H1 (cell line): ENCODE results near the gene PIGT. TPM values are rescaled to one million over a fixed set of nuclear protein-coding genes. Genes with fewer than 3 reads are reported as not detected.

Experiments used
- CTCF ChIA-PET: fragments of 300-600 bp; sonication (Branson Sonifier 250); formaldehyde crosslinking; loops from one replicate; lab custom pipeline; 2021; ENCODE audit not compliant: partially characterized antibody; lab: Charles Lee
- POLR2A ChIA-PET: fragments of 300-600 bp; sonication (Branson Sonifier 250); formaldehyde crosslinking; loops from one replicate; lab custom pipeline; 2021; ENCODE audit warnings: inconsistent platforms; ENCODE audit not compliant: partially characterized antibody; lab: Charles Lee
- DNase-seq, 2 experiments: peaks; one replicate each; pipeline versions ENCODE4 v3.0.0 to v3.0.0-alpha.2; 2010 to 2022; ENCODE audit warnings: low spot score in 2 of 2, low read depth in 1 of 2, mixed read lengths in 1 of 2
- FAIRE-seq: peaks from 2 replicates; lab custom pipeline; 2011; peaks lifted over from hg19 to GRCh38; lab: Jason Lieb, UNC
- H2AFZ ChIP-seq: 2 replicates; pipeline ENCODE4 v1.8.1; 2012; ENCODE audit warnings: low read length, inconsistent platforms
- H2AK5ac ChIP-seq: 2 replicates; pipeline ENCODE4 v1.6.1; 2013; ENCODE audit warnings: low read depth, low read length
- H2BK120ac ChIP-seq: replicated peaks from 2 replicates; pipeline ENCODE3; 2013; ENCODE audit warnings: low read depth, low read length, inconsistent platforms
- H2BK12ac ChIP-seq: 2 replicates; pipeline ENCODE4 v1.6.1; 2013; ENCODE audit warnings: low read depth, low read length
- H2BK15ac ChIP-seq: 2 replicates; pipeline ENCODE4 v1.6.1; 2013; ENCODE audit warnings: low read length
- H2BK20ac ChIP-seq: 2 replicates; pipeline ENCODE4 v1.6.1; 2013; ENCODE audit warnings: low read length
- H2BK5ac ChIP-seq: 2 replicates; pipeline ENCODE4 v1.6.1; 2013; ENCODE audit warnings: low read depth, low read length
- H3K14ac ChIP-seq: 2 replicates; pipeline ENCODE4 v1.6.1; 2013; ENCODE audit warnings: inconsistent platforms; ENCODE audit not compliant: insufficient read length
- H3K18ac ChIP-seq: 2 replicates; pipeline ENCODE4 v1.6.1; 2013; ENCODE audit warnings: low read length; ENCODE audit errors: extremely low read depth
- H3K23ac ChIP-seq: 2 replicates; pipeline ENCODE4 v1.6.1; 2013; ENCODE audit warnings: inconsistent platforms; ENCODE audit not compliant: insufficient read length
- H3K23me2 ChIP-seq: 2 replicates; pipeline ENCODE4 v1.6.1; 2013; ENCODE audit warnings: low read depth, low read length
- H3K27ac ChIP-seq: 2 replicates; pipeline ENCODE4 v1.6.1; 2011; ENCODE audit warnings: low read depth, low read length, inconsistent platforms
- H3K27me3 ChIP-seq, 4 experiments: replicated peaks in 1 of 4; 1 replicate in 1 of 4; 2 replicates in 3 of 4; pipeline versions ENCODE4 v1.6.1 to v1.8.1; 2011 to 2013; ENCODE audit warnings: low read length in 3 of 4, mild to moderate bottlenecking in 3 of 4, inconsistent platforms in 2 of 4, mixed read lengths in 2 of 4, moderate library complexity in 1 of 4; ENCODE audit not compliant: control insufficient read depth in 3 of 4, insufficient read depth in 3 of 4; ENCODE audit errors: extremely low read depth in 1 of 4
- H3K36me3 ChIP-seq, 4 experiments: 2 replicates each; pipeline versions ENCODE4 v1.6.1 to v1.8.1; 2011 to 2013; ENCODE audit warnings: mild to moderate bottlenecking in 4 of 4, low read length in 3 of 4, moderate library complexity in 2 of 4, control low read depth in 1 of 4, inconsistent platforms in 1 of 4; ENCODE audit not compliant: insufficient read depth in 4 of 4, control insufficient read depth in 2 of 4
- H3K4ac ChIP-seq: replicated peaks from 2 replicates; pipeline ENCODE3; 2013; ENCODE audit warnings: low read length, low read depth, mixed read lengths, inconsistent platforms; ENCODE audit not compliant: insufficient read length
- H3K4me1 ChIP-seq, 4 experiments: replicated peaks in 1 of 4; 1 replicate in 1 of 4; 2 replicates in 3 of 4; pipeline versions ENCODE4 v1.6.1 to v1.8.1; 2011 to 2013; ENCODE audit warnings: low read length in 3 of 4, inconsistent platforms in 2 of 4, mixed read lengths in 1 of 4; ENCODE audit not compliant: insufficient read depth in 4 of 4, control insufficient read depth in 3 of 4
- H3K4me2 ChIP-seq, 2 experiments: 2 replicates each; pipeline versions ENCODE4 v1.6.1 to v1.8.1; 2011 to 2013; ENCODE audit warnings: low read depth in 2 of 2, low read length in 2 of 2, control low read depth in 1 of 2, inconsistent platforms in 1 of 2, mild to moderate bottlenecking in 1 of 2; ENCODE audit not compliant: insufficient read depth in 1 of 2
- H3K4me3 ChIP-seq, 4 experiments: fragments of 200-600, 300-600 bp in 1 of 4; sonication (generic), shearing (Covaris generic), sonication (Bioruptor Twin) in 1 of 4; 2 replicates each; pipeline versions ENCODE4 v1.5.1 to v1.8.1; 2011 to 2016; ENCODE audit warnings: low read length in 4 of 4, low read depth in 3 of 4, control low read depth in 2 of 4, inconsistent platforms in 2 of 4, mild to moderate bottlenecking in 2 of 4, mixed read lengths in 1 of 4, moderate library complexity in 1 of 4; ENCODE audit not compliant: insufficient read depth in 2 of 4; ENCODE audit errors: extremely low read depth in 1 of 4
- H3K56ac ChIP-seq: replicated peaks from 2 replicates; pipeline ENCODE3; 2013; ENCODE audit warnings: low read depth, mild to moderate bottlenecking, mixed read lengths, low read length, inconsistent platforms; ENCODE audit not compliant: insufficient read length
- H3K79me1 ChIP-seq: 2 replicates; pipeline ENCODE4 v1.6.1; 2013; ENCODE audit warnings: low read depth, low read length, control low read depth
- H3K79me2 ChIP-seq, 2 experiments: 2 replicates each; pipeline versions ENCODE4 v1.6.1 to v1.8.1; 2012 to 2013; ENCODE audit warnings: low read length in 2 of 2, mild to moderate bottlenecking in 2 of 2, inconsistent platforms in 1 of 2; ENCODE audit not compliant: insufficient read depth in 2 of 2, control insufficient read depth in 1 of 2
- H3K9ac ChIP-seq, 4 experiments: replicated peaks in 1 of 4; 1 replicate in 1 of 4; 2 replicates in 3 of 4; pipeline versions ENCODE4 v1.6.1 to v1.8.1; 2011 to 2013; ENCODE audit warnings: low read depth in 3 of 4, low read length in 3 of 4, control low read depth in 2 of 4, mild to moderate bottlenecking in 2 of 4, moderate library complexity in 2 of 4, inconsistent platforms in 1 of 4; ENCODE audit errors: extremely low read depth in 1 of 4
- H3K9me3 ChIP-seq, 2 experiments: 2 replicates each; pipeline versions ENCODE4 v1.6.1 to v1.8.1; 2012 to 2013; ENCODE audit warnings: mild to moderate bottlenecking in 2 of 2, moderate library complexity in 2 of 2, control low read depth in 1 of 2, inconsistent platforms in 1 of 2, low read depth in 1 of 2, low read length in 1 of 2, mixed read lengths in 1 of 2; ENCODE audit not compliant: insufficient read depth in 2 of 2
- H4K20me1 ChIP-seq, 2 experiments: replicated peaks in 1 of 2; 2 replicates each; pipeline versions ENCODE3 to v1.8.1; 2011 to 2013; ENCODE audit warnings: inconsistent platforms in 2 of 2, low read length in 2 of 2, mild to moderate bottlenecking in 1 of 2; ENCODE audit not compliant: insufficient read depth in 2 of 2, control insufficient read depth in 1 of 2
- H4K5ac ChIP-seq: 2 replicates; pipeline ENCODE4 v1.6.1; 2013; ENCODE audit warnings: low read length, low read depth, mixed read lengths, inconsistent platforms; ENCODE audit not compliant: insufficient read length
- H4K8ac ChIP-seq: 2 replicates; pipeline ENCODE4 v1.8.0; 2013; ENCODE audit warnings: mild to moderate bottlenecking, moderate library complexity, low read length, inconsistent platforms; ENCODE audit not compliant: insufficient read depth; ENCODE audit errors: extremely low read depth
- H4K91ac ChIP-seq: replicated peaks from 2 replicates; pipeline ENCODE3; 2013; ENCODE audit warnings: low read length, mixed read lengths, inconsistent platforms; ENCODE audit not compliant: insufficient read length
- CHD1 ChIP-seq: IDR thresholded peaks from 2 replicates; pipeline ENCODE4 v1.6.1; 2012; ENCODE audit warnings: low read depth, low read length, improper control_type of control experiment
- CREB1 ChIP-seq: IDR thresholded peaks from 2 replicates; pipeline ENCODE4 v1.6.1; 2012; ENCODE audit warnings: inconsistent platforms
- GABPA ChIP-seq: IDR thresholded peaks from 2 replicates; pipeline ENCODE4 v1.6.1; 2011; ENCODE audit warnings: mild to moderate bottlenecking, low read length, moderate library complexity, borderline replicate concordance; ENCODE audit not compliant: insufficient read depth
- GTF2F1 ChIP-seq: IDR thresholded peaks from 2 replicates; pipeline ENCODE4 v1.6.1; 2012; ENCODE audit warnings: low read depth, low read length, improper control_type of control experiment, borderline replicate concordance
- HDAC2 ChIP-seq, 2 experiments: fragments of 300-600 bp in 1 of 2; sonication (generic) in 1 of 2; IDR thresholded peaks; 2 replicates each; pipeline ENCODE4 v1.6.1; 2011 to 2012; ENCODE audit warnings: low read depth in 2 of 2, low read length in 2 of 2, mild to moderate bottlenecking in 2 of 2, moderate library complexity in 2 of 2, borderline replicate concordance in 1 of 2, inconsistent platforms in 1 of 2
- JUND ChIP-seq: IDR thresholded peaks from 2 replicates; pipeline ENCODE4 v1.6.1; 2011; ENCODE audit warnings: mild to moderate bottlenecking, improper control_type of control experiment, low read length
- KDM1A ChIP-seq: fragments of 200-600, 300-600 bp; sonication (generic); IDR thresholded peaks from 2 replicates; pipeline ENCODE4 v1.7.1; 2016; ENCODE audit warnings: mild to moderate bottlenecking, low read length, borderline replicate concordance
- NANOG ChIP-seq: IDR thresholded peaks from 2 replicates; pipeline ENCODE4 v1.6.1; 2011; ENCODE audit warnings: low read length, low read depth, mild to moderate bottlenecking, inconsistent platforms; ENCODE audit not compliant: insufficient read depth, poor library complexity, severe bottlenecking
- POLR2A ChIP-seq, 2 experiments: IDR thresholded peaks; 1 replicate in 1 of 2; 2 replicates in 1 of 2; pipeline ENCODE4 v1.6.1; 2011; ENCODE audit warnings: low read depth in 2 of 2, low read length in 2 of 2, mild to moderate bottlenecking in 2 of 2; ENCODE audit errors: control extremely low read depth in 1 of 2
- RAD21 ChIP-seq, 2 experiments: IDR thresholded peaks in 1 of 2; conservative IDR thresholded peaks in 1 of 2; 2 replicates each; pipeline ENCODE4 v1.6.1; 2011; ENCODE audit warnings: low read depth in 2 of 2, low read length in 2 of 2, improper control_type of control experiment in 1 of 2, inconsistent platforms in 1 of 2, mild to moderate bottlenecking in 1 of 2, moderate library complexity in 1 of 2
- SUZ12 ChIP-seq: fragments of 200-600 bp; sonication (generic); IDR thresholded peaks from 2 replicates; pipeline ENCODE4 v1.6.1; 2012; ENCODE audit warnings: mild to moderate bottlenecking, inconsistent platforms, low read length, moderate library complexity, mixed read lengths
- YY1 ChIP-seq: IDR thresholded peaks from 2 replicates; pipeline ENCODE4 v1.6.1; 2011; ENCODE audit warnings: low read depth, mild to moderate bottlenecking, low read length
- ZNF274 ChIP-seq: IDR thresholded peaks from 2 replicates; pipeline ENCODE4 v1.7.0; 2012; ENCODE audit warnings: low read length, borderline replicate concordance; ENCODE audit errors: extremely low read depth
- WGBS, 2 experiments: shearing (Covaris generic) in 1 of 2; methylation state at CpG; one replicate each; pipeline versions ENCODE4 v1.1.6 to v1.1.7; 2013 to 2015; ENCODE audit warnings: low lambda C conversion rate in 2 of 2, mixed read lengths in 2 of 2, inconsistent platforms in 1 of 2, low coverage in 1 of 2, missing lambda C conversion rate in 1 of 2; ENCODE audit not compliant: insufficient replicate concordance in 2 of 2, insufficient coverage in 1 of 2, insufficient read length in 1 of 2; ENCODE audit errors: extremely low coverage in 1 of 2, missing lambda C conversion rate in 1 of 2; 5-methylcytosine and 5-hydroxymethylcytosine counted together
- polyA plus RNA-seq, 7 experiments: library from polyadenylated mRNA; depleted of rRNA in 3 of 7; stranded (reverse) in 5 of 7; unstranded in 2 of 7; fragments of >200 nt in 5 of 7; fragments of 200-250 nt in 2 of 7; gene quantifications; 1 replicate in 5 of 7; 2 replicates in 1 of 7; 4 replicates in 1 of 7; pipeline versions ENCODE4 v1.2.1 to v1.2.3, GENCODE V29; 2011 to 2013; ENCODE audit warnings: missing spikeins in 2 of 7, mixed read lengths in 2 of 7
- total RNA-seq: library from RNA; stranded (reverse); fragmentation: NEBNext Ultra II Directional; extraction: Animal tissue kit (Norgen Biotek cat#: 25700); gene quantifications from 2 replicates; pipeline ENCODE4 v1.2.1, GENCODE V29; 2021
- TF ChIP-seq, protein P1 (sequence below): IDR thresholded peaks from 2 replicates; pipeline ENCODE4 v1.6.1; 2012; ENCODE audit warnings: inconsistent platforms

PIGT gene
- total and polyA plus RNA-seq, 2 of the 8 experiments (the other 6 are each of a cell fraction or from before 2014, with no cell fraction given), result 66.0 to 89.7 TPM

DNA sequence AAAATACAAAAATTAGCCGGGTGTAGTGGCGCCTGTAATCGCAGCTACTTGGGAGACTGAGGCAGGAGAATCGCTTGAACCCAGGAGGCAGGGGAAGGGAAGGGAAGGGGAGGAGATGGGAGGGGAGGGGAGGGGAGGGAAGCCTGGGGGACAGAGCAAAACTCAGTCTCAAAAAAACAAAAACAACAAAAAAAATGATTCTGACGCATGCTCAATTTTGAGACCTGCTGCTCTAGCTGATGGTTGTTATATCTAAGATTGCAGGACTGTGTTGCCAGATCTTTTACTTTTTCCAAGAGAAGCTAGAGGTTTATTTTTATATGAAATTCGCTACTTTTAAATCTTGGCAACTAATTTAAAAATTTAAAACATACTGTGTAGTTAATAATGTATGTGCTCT is 51.2 kb downstream of the PIGT start:
- no peak overlapping the region for H3K18ac ChIP-seq
- no peak overlapping the region for H2BK12ac ChIP-seq
- H3K36me3 ChIP-seq, result no peaks in the 10 kb centered on the region
- no peak overlapping the region for H3K56ac ChIP-seq
- no peaks in the 10 kb centered on the region for H3K9me3 ChIP-seq
- ChIA-PET POLR2A (interaction anchor here (1.2 kb wide), 1 partner anchor 20 kb away, joined by 3 read pairs; no protein-coding TSS in a partner anchor), CTCF (interaction anchor here (0.7 to 18.5 kb wide), 9 partner anchors 8 to 304 kb away, joined by 3 to 317 read pairs (median 8); no protein-coding TSS in a partner anchor)
- H2AK5ac ChIP-seq, result no peak overlapping the region
- 89% methylated on average over 6 of the region's 6 CpGs; no CpG with 5 or more reads in 1 of the 2 experiments for WGBS, 2 experiments
- H3K14ac ChIP-seq, result no peak overlapping the region
- DNase-seq (no peak), FAIRE-seq (no peak)
- no peak overlapping the region for H3K4me3 ChIP-seq
- H3K23ac ChIP-seq, result no peak overlapping the region
- H2AFZ ChIP-seq, result no peak overlapping the region
- no peak overlapping the region for H2BK120ac ChIP-seq
- peaks cover 11% of the 10 kb centered on the region; the same call in 1 of the 2 replicates for H3K23me2 ChIP-seq
- H3K79me1 ChIP-seq, result no peaks in the 10 kb centered on the region
- no peak overlapping the region for H4K91ac ChIP-seq
- peaks cover 0 to 4% (median 1%) of the 10 kb centered on the region in 4 experiments; a peak in 3 of 7 replicates for H3K27me3 ChIP-seq
- H4K5ac ChIP-seq, result no peak overlapping the region
- H3K79me2 ChIP-seq, result no peaks in the 10 kb centered on the region
- no peak overlapping the region for H3K4me2 ChIP-seq
- H3K27ac ChIP-seq, result no peak overlapping the region
- H2BK5ac ChIP-seq, result no peak overlapping the region
- no peak overlapping the region for H3K4ac ChIP-seq
- H2BK15ac ChIP-seq, result no peak overlapping the region
- H3K9ac ChIP-seq, result no peak overlapping the region
- no peak overlapping the region for H2BK20ac ChIP-seq
- H4K8ac ChIP-seq, result no peak overlapping the region
- H3K4me1 ChIP-seq, result peaks cover 2 to 20% (median 7%) of the 10 kb centered on the region in 4 experiments
- no peaks in the 10 kb centered on the region for H4K20me1 ChIP-seq
- no peak for TF ChIP-seq HDAC2 (IDR thresholded peaks at IDR 0.05; ENCODE audit: borderline replicate concordance in 1 of 2, low read depth in 2 of 2, low read length in 2 of 2)
- TF ChIP-seq GTF2F1, result no peak
- no peak for TF ChIP-seq GABPA
- TF ChIP-seq, protein P1, sequence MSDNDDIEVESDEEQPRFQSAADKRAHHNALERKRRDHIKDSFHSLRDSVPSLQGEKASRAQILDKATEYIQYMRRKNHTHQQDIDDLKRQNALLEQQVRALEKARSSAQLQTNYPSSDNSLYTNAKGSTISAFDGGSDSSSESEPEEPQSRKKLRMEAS, result no peak
- TF ChIP-seq KDM1A, result no peak
- TF ChIP-seq RAD21 (IDR thresholded peaks at IDR 0.05 in 1 of 2, conservative IDR thresholded peaks at IDR 0.05 in 1 of 2; ENCODE audit: low read depth in 2 of 2, low read length in 2 of 2), result no peak
- no peak for TF ChIP-seq ZNF274
- no peak for TF ChIP-seq CREB1
- TF ChIP-seq NANOG, result no peak
- TF ChIP-seq JUND, result no peak
- TF ChIP-seq POLR2A (IDR thresholded peaks at IDR 0.05; ENCODE audit: control extremely low read depth in 1 of 2, low read depth in 2 of 2, low read length in 2 of 2), result no peak
- no peak for TF ChIP-seq CHD1
- TF ChIP-seq YY1, result no peak
- no peak for TF ChIP-seq SUZ12
